GM10266 (cell line): ENCODE measurements around the gene SLIT3.

Experiments used
- DNase-seq: peaks from one replicate; pipeline ENCODE4 v3.0.0; 2012; ENCODE audit errors: extremely low spot score
- TF ChIP-seq, protein P1 (sequence below): IDR thresholded peaks from 2 replicates; pipeline ENCODE4 v1.5.1; 2012; ENCODE audit warnings: mild to moderate bottlenecking, low read depth; ENCODE audit not compliant: control insufficient read depth, insufficient read depth; ENCODE audit errors: missing control alignments

The SLIT3 gene

DNA sequence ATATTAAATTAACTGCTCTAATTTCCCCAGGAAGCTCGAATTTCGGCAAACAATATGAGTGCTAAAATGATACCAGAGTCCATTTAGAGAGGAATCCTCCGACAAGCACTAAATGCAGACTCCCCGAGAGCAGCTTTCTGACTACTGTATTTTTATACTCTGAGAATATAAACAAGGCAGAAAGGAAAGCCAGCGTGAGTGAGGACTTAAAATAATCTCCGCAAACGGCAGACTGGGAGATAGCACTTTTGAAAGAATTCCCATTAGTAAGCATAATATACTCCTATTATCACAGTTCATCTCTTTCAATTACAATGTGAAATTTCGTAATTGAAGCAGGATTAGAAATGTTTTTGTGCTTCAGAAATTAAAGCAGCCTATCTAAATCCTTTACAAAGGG is 452.4 kb downstream of the SLIT3 start:
- DNase-seq = no peak
- TF ChIP-seq, protein P1, sequence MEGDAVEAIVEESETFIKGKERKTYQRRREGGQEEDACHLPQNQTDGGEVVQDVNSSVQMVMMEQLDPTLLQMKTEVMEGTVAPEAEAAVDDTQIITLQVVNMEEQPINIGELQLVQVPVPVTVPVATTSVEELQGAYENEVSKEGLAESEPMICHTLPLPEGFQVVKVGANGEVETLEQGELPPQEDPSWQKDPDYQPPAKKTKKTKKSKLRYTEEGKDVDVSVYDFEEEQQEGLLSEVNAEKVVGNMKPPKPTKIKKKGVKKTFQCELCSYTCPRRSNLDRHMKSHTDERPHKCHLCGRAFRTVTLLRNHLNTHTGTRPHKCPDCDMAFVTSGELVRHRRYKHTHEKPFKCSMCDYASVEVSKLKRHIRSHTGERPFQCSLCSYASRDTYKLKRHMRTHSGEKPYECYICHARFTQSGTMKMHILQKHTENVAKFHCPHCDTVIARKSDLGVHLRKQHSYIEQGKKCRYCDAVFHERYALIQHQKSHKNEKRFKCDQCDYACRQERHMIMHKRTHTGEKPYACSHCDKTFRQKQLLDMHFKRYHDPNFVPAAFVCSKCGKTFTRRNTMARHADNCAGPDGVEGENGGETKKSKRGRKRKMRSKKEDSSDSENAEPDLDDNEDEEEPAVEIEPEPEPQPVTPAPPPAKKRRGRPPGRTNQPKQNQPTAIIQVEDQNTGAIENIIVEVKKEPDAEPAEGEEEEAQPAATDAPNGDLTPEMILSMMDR = no peak

DNA sequence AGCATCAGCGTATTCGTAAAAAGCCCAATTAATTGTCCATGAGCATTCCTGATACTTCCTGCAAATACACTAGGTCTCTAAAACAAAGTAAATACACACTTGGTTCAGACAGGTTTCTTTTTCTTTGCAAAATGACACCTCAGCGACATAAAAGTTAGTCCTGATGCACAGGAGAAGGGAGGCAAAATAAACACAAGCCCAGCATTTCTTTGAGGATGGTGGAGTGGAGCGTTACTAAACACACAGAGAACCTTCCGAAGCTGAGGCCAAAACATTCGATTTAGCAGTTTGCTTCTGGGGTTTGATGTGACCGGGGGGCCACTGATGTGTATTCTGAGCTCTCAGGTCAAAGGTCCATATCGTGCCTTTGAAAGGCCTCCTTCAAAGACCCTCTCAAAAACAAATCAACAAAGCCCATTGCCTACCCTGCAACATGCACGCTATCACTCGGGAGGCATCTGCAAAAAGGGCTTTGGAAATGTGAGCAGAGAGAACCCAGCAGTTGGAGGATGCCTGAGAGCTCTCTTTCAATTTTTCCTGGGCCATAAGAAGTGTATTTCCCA is 453.3 kb downstream of the SLIT3 start:
- DNase-seq = no peak
- TF ChIP-seq, protein P1 = no peak

DNA sequence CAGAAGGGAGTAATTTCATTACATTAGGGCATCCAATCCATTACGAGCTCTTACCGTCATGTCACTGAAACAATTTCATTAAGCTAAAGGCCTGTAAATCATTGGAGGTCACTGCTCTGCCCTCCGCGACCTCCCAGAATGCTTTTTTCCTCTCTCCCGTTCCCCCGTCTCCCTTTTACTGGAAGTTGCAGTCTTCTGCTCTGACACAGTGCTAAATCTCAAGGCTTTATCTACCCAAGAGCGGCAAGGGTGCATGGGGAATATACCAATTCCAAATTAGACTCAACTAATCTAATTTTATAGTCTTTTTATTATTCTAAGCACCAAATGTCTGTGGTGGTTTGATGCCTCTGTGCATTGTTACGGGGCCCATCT is 456.0 kb downstream of the SLIT3 start:
- TF ChIP-seq, protein P1 = no peak
- no peak for DNase-seq

- no peak for DNase-seq
Measured at GRCh38 chr5:168844016-168844921, 456.7 kb downstream of the SLIT3 start.

DNA sequence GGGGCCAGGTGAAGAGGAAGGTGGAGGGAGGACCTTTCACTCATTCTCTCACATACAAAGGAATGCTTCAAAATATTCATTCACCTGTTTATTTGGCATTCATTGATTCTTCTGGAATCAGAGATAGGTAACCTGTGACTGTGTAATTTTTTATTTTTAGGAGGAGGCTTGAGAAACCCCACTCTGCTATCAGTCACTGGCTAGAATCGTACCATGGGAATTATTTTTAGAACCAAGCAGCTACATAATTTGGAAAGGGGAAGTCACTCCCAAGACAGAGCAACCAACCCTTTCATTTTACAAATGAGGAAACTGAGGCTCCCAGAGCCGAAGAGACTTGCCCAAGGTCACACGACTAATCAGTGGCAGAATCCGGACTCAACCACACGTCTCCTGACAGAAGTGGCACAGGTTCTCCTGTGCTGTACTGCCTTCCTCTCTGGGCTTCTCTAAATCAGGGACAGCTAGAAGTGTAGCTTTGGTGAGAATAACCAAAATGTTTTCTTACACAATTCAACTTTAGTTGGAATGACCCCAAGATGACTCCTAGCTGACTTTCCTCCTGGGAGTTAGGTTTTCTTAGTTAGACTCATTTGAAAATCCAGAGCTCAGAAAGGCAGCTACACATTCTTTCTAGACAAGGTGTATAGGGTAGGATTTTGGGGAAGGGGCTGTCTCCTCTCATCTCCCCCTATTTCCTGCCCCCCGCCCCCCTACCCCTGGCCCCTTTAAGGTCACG is 457.5 kb downstream of the SLIT3 start:
- TF ChIP-seq, protein P1 = no peak
- no peak for DNase-seq

More at GRCh38 chr5:168844016-168844921, 456.7 kb downstream of the SLIT3 start:
- TF ChIP-seq, protein P1 = no peak

DNA sequence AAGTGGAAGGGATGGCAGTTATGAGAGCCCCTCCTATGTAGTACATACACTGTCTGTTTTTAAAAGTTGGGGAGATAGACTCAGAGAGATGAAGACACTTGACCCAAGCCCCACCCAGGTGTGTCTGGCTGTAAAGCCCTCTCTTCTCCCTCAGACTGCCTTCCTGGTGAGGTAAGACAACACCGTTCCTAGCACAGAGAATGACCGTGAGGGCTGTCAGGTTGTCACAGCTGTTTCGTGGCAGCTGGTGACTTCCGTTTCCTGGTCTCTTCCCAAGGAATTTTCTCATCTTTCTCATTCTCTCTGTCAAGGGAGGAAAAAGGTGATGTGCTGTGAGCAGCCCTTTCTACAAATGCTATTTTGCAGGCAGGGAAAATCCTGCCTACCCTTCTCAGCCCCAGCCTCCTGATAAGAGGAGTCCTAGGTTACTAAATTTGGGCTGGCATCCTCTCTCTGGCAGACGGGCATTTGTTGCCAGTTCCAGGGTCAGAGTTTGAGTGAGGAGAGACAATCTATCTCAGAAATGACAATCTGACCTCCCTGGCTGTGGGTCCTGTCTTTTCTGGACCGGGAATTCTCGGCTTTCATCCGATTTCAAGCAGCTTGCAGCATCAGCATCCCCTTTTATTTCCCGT is 458.3 kb downstream of the SLIT3 start:
- DNase-seq = no peak
- TF ChIP-seq, protein P1 = no peak
